Right atrium auricular region (tissue), 2 donors: ENCODE data around the gene FERMT1. TPM values are rescaled to one million over a fixed set of nuclear protein-coding genes. Genes with fewer than 3 reads are reported as not detected.

Experiments
- DNase-seq: peaks from one replicate; pipeline ENCODE4 v3.0.0-alpha.2; 2019; ENCODE audit warnings: low spot score
- H3K27ac ChIP-seq, 2 donors: fragments of 200-600 bp; sonication (generic); 1 replicate in 1 of 2; 2 replicates in 1 of 2; pipeline ENCODE4 v1.5.1; 2016 to 2019
- H3K27me3 ChIP-seq, 2 donors: fragments of 200-600 bp; sonication (generic); one replicate each; pipeline versions ENCODE4 v1.5.1 to v1.6.0; 2017 to 2019
- H3K36me3 ChIP-seq: fragments of 200-600 bp; sonication (generic); one replicate; pipeline ENCODE4 v1.5.1; 2016
- H3K4me1 ChIP-seq, 2 donors: fragments of 200-600 bp; sonication (generic); one replicate each; pipeline versions ENCODE4 v1.5.1 to v1.6.0; 2017 to 2019
- H3K4me3 ChIP-seq, 2 donors: fragments of 200-600 bp; sonication (generic); 1 replicate in 1 of 2; 2 replicates in 1 of 2; pipeline ENCODE4 v1.5.1; 2017 to 2019; ENCODE audit warnings: mild to moderate bottlenecking in 1 of 2, moderate library complexity in 1 of 2
- H3K9me3 ChIP-seq, 2 donors: fragments of 200-600 bp; sonication (generic); one replicate each; pipeline ENCODE4 v1.5.1; 2019
- CTCF ChIP-seq, 2 donors: fragments of 200-600 bp; sonication (generic); IDR thresholded peaks; one replicate each; pipeline ENCODE4 v1.5.1; 2019; ENCODE audit warnings: antibody characterized with exemption in 2 of 2
- total RNA-seq, 2 donors: library from RNA; depleted of rRNA; stranded (reverse); fragments of >200 nt; gene quantifications; one replicate each; pipeline ENCODE4 v1.1.0, GENCODE V29; 2016

Gene FERMT1
- total RNA-seq, 2 donors from 2014 or later = 0.67 to 1.5 TPM

- no peaks in the 10 kb centered on the region for H3K27me3 ChIP-seq
- no peak overlapping the region for H3K27ac ChIP-seq
- H3K36me3 ChIP-seq = no peaks in the 10 kb centered on the region
- H3K4me3 ChIP-seq = no peak overlapping the region
- no peak for TF ChIP-seq CTCF (IDR thresholded peaks at IDR 0.05)
- no peaks in the 10 kb centered on the region for H3K9me3 ChIP-seq
- no peak for DNase-seq
- no peaks in the 10 kb centered on the region for H3K4me1 ChIP-seq
Measured at GRCh38 chr20:6135347-6135746, 12.5 kb upstream of the FERMT1 start.

- no peaks in the 10 kb centered on the region for H3K27me3 ChIP-seq
- no peaks in the 10 kb centered on the region for H3K9me3 ChIP-seq
- H3K27ac ChIP-seq = no peak overlapping the region
- no peak overlapping the region for H3K4me3 ChIP-seq
- DNase-seq = no peak
- H3K4me1 ChIP-seq = no peaks in the 10 kb centered on the region
- no peak for TF ChIP-seq CTCF (IDR thresholded peaks at IDR 0.05)
- no peaks in the 10 kb centered on the region for H3K36me3 ChIP-seq
Measured at GRCh38 chr20:6134592-6134991, 11.8 kb upstream of the FERMT1 start.

GRCh38 chr20:6130045-6130444 is 7.2 kb upstream of the FERMT1 start:
- H3K27me3 ChIP-seq = no peaks in the 10 kb centered on the region
- H3K4me1 ChIP-seq = no peaks in the 10 kb centered on the region
- no peak for DNase-seq
- no peak for TF ChIP-seq CTCF (IDR thresholded peaks at IDR 0.05)
- H3K4me3 ChIP-seq = no peak overlapping the region
- H3K36me3 ChIP-seq = no peaks in the 10 kb centered on the region
- no peak overlapping the region for H3K27ac ChIP-seq
- H3K9me3 ChIP-seq = no peaks in the 10 kb centered on the region

GRCh38 chr20:6127825-6128224 is 5.0 kb upstream of the FERMT1 start:
- no peak for TF ChIP-seq CTCF (IDR thresholded peaks at IDR 0.05)
- peaks cover 0 to 7% of the 10 kb centered on the region in 2 donors for H3K4me1 ChIP-seq
- H3K27ac ChIP-seq = no peak overlapping the region
- no peak overlapping the region for H3K4me3 ChIP-seq
- H3K36me3 ChIP-seq = no peaks in the 10 kb centered on the region
- no peak for DNase-seq
- no peaks in the 10 kb centered on the region for H3K27me3 ChIP-seq
- no peaks in the 10 kb centered on the region for H3K9me3 ChIP-seq

- Histone ChIP-seq H3K27ac (no peak overlapping the region), H3K36me3 (no peaks in the 10 kb centered on the region), H3K27me3 (no peaks in the 10 kb centered on the region), H3K9me3 (no peaks in the 10 kb centered on the region), H3K4me1 (peaks cover 0 to 17% of the 10 kb centered on the region in 2 donors), H3K4me3 (no peak overlapping the region)
- DNase-seq = no peak
- TF ChIP-seq CTCF (IDR thresholded peaks at IDR 0.05) = no peak
Measured at GRCh38 chr20:6126846-6127245, 4.0 kb upstream of the FERMT1 start.

GRCh38 chr20:6123649-6124014 is 802 bp upstream of the FERMT1 start:
- Histone ChIP-seq H3K36me3 (no peaks in the 10 kb centered on the region), H3K27me3 (no peaks in the 10 kb centered on the region), H3K4me1 (peaks cover 0 to 19% of the 10 kb centered on the region in 2 donors), H3K27ac (no peak overlapping the region), H3K4me3 (no peak overlapping the region), H3K9me3 (no peaks in the 10 kb centered on the region)
- DNase-seq = no peak
- TF ChIP-seq CTCF (IDR thresholded peaks at IDR 0.05) = no peak
